SU-DHL-6 (cell line): ENCODE data around the gene ADAMTS12.

ENCODE experiments used
- CTCF ChIP-seq: fragments of 200-600 bp; sonication (generic); IDR thresholded peaks from one replicate; pipeline ENCODE4 v1.5.1; 2017; ENCODE audit warnings: antibody characterized with exemption, mild to moderate bottlenecking, low read length, moderate library complexity; ENCODE audit not compliant: insufficient read depth, poor library complexity, severe bottlenecking
- EZH2phosphoT487 ChIP-seq: fragments of 200-600 bp; sonication (generic), shearing (Covaris generic); conservative IDR thresholded peaks from 2 replicates; pipeline ENCODE4 v1.6.1; 2018; ENCODE audit warnings: mild to moderate bottlenecking, antibody characterized with exemption, low read length, moderate library complexity, mixed read lengths

GRCh38 chr5:33558489-33558888 is 333.3 kb downstream of the ADAMTS12 start:
- TF ChIP-seq CTCF (no peak), EZH2phosphoT487 (no peak)
